SU-DHL-6 (cell line): ENCODE data around the gene CATSPERD.

Experiments
- CTCF ChIP-seq: fragments of 200-600 bp; sonication (generic); IDR thresholded peaks from one replicate; pipeline ENCODE4 v1.5.1; 2017; ENCODE audit warnings: antibody characterized with exemption, mild to moderate bottlenecking, low read length, moderate library complexity; ENCODE audit not compliant: insufficient read depth, poor library complexity, severe bottlenecking
- EZH2phosphoT487 ChIP-seq: fragments of 200-600 bp; sonication (generic), shearing (Covaris generic); conservative IDR thresholded peaks from 2 replicates; pipeline ENCODE4 v1.6.1; 2018; ENCODE audit warnings: mild to moderate bottlenecking, antibody characterized with exemption, low read length, moderate library complexity, mixed read lengths

- no peak for TF ChIP-seq CTCF
- no peak for TF ChIP-seq EZH2phosphoT487
Measured at GRCh38 chr19:5814852-5815246, 94.4 kb downstream of the CATSPERD start.
